Uterus (tissue), 2 donors: ENCODE results near the gene LCE7A.

Source experiments
- CTCF ChIP-seq, 4 experiments: fragments of 200-600 bp in 2 of 4; fragments of 450-650 bp in 2 of 4; sonication (generic) in 2 of 4; IDR thresholded peaks; one replicate each; pipeline ENCODE4 v1.5.1; 2016 to 2019; ENCODE audit warnings: antibody characterized with exemption in 4 of 4, mild to moderate bottlenecking in 2 of 4, moderate library complexity in 1 of 4
- POLR2A ChIP-seq, 2 donors: fragments of 450-650 bp; IDR thresholded peaks; one replicate each; pipeline ENCODE4 v1.6.1; 2016; ENCODE audit warnings: antibody characterized with exemption in 2 of 2, mild to moderate bottlenecking in 1 of 2, moderate library complexity in 1 of 2

- no peak for TF ChIP-seq CTCF (IDR thresholded peaks at IDR 0.05)
- no peak for TF ChIP-seq POLR2A (IDR thresholded peaks at IDR 0.05)
Observed at GRCh38 chr1:152901631-152902030, 41.8 kb downstream of the LCE7A start.
